MM.1S (cell line): ENCODE measurements around the gene SPTBN2.

ENCODE experiments used
- EZH2 ChIP-seq: fragments of 300-600 bp; sonication (generic); optimal IDR thresholded peaks from 2 replicates; pipeline ENCODE3; 2017; ENCODE audit warnings: low read depth, mild to moderate bottlenecking, antibody characterized with exemption, low read length, mixed read lengths
- TF ChIP-seq, protein P1 (sequence below): fragments of 300-600 bp; sonication (generic); IDR thresholded peaks from 2 replicates; pipeline ENCODE4 v1.5.1; 2016; ENCODE audit warnings: antibody characterized with exemption, low read length, mixed read lengths

DNA sequence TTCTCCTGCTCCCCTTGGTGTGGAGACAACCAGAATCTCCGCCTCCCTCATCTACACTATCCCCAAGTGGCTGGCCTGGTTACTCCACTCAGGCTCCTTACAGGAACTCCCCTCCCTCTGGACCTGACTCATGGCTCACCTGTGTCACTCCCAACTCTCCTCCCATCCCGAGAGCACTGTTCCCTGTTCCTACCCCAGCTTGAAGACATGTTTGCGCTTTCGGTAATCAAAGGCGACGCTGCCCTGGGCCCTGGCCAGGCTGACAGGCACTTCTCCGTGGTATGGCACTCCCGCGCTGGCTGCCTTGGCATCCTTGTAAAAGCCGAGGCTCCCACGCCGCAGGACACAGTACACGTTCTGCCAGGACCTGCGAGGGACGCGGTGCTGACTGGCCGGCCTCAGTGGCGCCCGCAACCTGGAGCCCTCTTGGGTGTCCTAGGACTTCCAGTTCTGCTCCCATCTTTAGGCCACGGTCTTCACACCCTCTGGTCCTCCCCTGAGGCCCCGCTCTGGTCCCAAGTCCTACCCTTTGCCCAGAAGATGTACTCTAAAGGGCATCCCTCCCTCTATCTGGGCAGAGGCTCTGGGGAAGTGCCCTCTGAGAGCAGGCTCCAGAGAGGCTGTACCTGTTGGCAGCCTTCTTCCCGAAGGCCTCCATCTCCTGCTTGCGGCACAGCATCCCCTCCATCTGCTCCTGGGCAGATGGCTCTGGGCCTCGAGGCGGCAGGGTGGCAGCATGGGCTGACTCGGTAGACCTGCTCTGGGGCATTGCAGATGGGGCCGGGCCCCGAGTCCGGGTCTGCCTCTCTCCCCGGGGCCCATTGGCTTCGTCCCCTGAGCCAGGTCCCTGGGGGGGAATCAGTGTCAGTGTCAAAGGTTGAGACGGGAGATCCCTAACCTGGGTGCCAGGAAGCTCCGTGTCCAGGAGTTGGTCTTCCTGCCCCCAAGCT is 41.9 kb downstream of the SPTBN2 start:
- TF ChIP-seq, protein P1, sequence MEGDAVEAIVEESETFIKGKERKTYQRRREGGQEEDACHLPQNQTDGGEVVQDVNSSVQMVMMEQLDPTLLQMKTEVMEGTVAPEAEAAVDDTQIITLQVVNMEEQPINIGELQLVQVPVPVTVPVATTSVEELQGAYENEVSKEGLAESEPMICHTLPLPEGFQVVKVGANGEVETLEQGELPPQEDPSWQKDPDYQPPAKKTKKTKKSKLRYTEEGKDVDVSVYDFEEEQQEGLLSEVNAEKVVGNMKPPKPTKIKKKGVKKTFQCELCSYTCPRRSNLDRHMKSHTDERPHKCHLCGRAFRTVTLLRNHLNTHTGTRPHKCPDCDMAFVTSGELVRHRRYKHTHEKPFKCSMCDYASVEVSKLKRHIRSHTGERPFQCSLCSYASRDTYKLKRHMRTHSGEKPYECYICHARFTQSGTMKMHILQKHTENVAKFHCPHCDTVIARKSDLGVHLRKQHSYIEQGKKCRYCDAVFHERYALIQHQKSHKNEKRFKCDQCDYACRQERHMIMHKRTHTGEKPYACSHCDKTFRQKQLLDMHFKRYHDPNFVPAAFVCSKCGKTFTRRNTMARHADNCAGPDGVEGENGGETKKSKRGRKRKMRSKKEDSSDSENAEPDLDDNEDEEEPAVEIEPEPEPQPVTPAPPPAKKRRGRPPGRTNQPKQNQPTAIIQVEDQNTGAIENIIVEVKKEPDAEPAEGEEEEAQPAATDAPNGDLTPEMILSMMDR, result no peak
- TF ChIP-seq EZH2, result no peak
